Activated CD4-positive, alpha-beta T cell treated with anti-CD3 and anti-CD28 coated beads, Interleukin-2, amount 50 U/mL, for 4 hours (primary cell): Measurements from ENCODE around the gene FER.
"Not testable (repeated sequence)": the region's sequence is repeated elsewhere in the genome, so short reads cannot be mapped to it uniquely, and the experiment has no call there.

Experiments used
- DNase-seq, 2 experiments: peaks; one replicate each; pipeline ENCODE4 v3.0.0-alpha.2; 2020

Gene FER

DNA sequence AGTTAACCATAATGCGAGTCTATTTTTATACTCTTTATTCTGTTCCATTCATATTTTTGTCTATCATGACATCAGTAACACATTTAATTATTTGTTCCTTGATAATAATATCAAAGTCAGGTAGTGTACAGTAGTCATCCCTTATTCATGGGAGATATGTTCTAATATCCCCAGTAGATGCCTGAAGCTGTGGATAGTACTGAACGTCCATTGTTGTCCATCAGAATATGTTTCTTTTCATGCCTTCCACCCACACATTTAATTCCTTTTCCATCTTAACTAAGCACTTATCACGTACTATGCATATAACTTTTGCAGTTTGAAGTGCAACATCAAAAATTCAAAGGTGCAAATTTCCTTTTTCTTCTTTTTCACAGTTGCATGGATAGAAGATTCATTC lies 53.6 kb downstream of the FER start:
- no peak for DNase-seq

DNA sequence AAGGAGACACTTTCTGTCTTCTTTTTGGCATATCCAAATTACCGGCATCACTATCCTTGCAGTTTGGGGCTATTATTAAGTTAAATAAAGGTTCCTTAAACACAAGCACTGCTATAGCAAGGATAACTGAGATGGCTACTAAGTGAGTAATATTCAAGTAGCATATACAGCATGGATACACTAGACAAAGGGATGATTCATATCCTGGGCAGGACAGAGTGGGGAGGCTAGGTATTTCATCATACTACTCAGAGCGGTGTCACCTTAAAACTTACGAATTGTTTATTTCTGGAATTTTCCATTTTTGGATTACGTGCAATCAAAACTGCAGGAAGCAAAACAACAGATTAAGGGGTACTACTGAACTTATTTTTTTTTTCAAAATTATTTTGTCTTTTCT lies 54.1 kb downstream of the FER start:
- no peak for DNase-seq

DNA sequence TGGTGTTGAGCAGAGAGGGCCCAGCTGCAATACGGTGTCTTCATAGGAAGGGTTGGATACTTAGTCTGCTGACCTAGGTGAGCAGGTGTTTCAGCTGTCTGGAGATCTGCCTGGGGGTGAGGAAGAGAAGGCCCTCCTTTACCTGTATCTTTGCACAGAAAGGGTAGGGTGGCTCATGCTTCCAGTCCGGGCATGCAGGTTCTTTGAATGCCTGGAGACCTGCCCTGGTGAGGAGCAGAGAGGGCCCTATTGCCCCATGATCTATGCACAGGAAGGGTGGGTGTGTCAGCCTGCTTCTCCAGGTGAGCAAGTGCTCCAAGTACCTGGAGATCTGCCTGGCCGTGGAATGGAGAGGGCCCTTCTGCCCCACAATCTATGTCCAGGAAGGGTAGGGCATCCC lies 63.0 kb downstream of the FER start:
- no peak for DNase-seq

DNA sequence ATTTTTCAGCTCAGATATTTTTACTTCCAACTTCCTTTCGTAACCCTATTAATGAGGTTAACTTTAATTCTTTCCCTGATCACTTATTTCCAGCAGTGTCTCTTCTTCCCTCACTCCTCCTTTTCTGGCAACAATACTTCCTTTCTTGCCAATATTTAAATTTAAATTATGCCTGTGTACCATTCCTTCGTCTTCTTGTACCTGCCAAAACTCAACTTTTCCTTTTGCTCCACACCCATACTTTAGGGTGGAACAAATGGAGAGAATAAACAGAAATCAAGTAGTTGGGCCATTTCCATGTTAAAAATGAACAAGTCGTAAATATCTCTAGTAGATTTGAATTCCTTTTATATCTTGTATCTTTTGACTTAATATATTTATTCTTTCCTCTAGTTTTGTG lies 66.0 kb downstream of the FER start:
- no peak for DNase-seq

DNA sequence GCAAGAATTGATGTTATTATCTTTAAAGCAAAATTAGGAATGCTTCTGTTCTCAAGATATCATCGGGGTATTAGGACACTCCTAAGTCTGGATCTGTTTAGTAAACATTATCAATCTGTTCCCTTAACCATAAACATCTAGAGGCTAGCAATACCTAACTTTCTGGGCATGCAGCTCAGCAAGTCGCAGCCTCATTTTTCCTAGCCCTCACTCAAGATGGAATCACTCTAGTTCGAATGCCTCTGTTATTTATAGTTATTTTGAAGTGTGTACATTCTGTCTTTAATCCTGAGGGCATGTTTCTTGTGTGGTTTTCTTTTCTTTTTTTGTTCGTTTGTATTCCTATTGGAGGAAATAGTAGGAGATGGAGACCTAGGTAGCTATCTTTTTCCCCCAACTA lies 66.9 kb downstream of the FER start:
- no peak for DNase-seq

DNA sequence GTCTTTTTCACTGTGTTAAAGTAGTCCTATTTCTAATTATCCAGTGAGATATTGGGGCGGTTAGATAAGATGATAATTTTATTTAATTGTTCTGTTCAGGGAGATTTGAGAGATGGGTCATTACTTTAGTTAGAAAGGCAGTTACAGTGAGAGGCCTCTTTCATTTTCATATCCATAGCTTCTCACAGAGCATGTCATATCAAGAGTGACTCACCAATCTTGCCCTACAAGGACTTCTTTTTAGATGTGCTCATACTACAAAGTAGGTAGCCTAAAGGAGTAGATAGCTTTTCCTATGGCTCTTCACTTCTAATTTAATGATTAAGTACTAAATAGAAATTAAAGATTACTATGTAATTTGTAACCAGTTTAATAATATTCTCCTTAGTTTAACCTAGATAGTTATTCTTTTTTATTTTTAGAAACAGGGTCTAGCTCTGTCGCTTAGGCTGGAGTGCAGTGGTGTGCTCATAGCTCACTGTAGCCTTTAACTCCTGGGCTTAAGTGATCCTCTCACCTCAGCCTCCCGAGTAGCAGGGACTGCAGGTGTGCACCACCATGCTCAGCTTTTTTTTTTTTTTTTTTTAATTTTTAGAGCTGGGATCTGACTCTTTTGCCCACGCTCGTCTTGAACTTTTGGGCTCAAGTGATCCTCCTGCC lies 71.0 kb downstream of the FER start:
- no peak for DNase-seq

DNA sequence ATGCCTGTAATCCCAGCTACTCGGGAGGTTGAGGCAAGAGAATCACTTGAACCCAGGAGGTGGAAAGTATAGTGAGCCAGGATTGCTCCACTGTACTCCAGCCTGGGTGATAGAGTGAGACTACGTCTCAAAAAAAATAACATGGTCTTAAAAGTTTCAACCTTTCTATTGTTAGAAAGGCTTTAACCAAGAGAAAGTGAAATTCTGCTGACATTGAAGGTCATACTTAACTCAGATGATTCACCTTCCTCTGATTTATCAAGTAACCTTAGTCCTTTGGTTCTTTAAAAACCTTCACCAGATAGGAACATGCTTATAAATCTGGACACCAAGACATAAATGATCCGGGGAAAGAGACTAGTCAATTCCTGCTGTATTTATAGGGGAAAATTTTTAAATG lies 73.3 kb downstream of the FER start:
- no peak for DNase-seq

DNA sequence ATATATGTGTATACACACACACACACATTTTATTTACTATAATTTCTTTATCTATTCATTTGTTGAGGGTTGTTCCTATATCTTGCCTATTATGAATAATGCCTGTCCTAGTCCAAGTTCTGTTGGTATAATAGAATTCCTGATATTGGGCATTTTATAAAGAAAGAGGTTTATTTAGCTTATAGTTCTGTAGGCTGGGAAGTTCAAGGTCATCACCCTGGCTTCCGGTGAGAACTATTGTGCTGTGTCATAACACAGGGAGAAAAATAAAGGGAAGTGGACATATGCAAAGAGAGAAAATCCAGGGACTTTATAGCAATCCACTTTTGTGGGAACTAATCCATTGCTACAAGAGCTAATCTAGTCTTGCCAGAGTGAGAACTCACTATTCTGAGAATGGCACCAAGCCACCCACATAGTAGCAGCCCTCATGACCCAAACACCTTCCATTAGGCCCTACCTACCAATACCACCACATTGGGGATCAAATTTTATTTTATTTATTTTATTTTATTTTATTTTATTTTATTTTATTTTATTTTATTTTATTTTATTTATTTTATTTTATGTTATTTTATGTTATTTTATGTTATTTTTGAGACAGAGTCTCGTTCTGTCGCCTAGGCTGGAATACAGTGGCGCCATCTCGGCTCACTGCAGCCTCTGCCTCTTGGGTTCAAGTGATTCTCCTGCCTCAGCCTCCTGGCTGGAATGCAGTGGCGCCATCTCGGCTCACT lies 74.7 kb downstream of the FER start:
- DNase-seq, result no peak

DNA sequence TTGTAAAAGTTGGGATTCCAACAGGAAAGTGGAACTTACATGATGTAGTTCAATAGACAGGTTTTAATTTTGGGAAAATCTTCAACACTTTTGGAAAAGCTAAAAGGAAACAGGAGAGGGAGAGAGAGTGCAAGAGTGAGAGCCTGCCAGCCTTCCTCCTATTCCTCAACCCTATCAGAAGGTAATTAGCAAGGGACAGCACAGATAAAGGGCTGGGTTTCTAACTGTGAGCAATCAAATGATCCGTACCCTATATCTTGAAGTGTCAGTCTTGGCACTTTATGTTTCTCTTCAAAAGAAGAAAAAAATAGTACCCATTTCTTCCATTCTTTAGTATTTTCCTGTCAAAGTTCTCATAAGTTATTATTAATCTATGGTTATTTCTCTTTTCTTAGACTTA lies 79.4 kb downstream of the FER start:
- DNase-seq, result no peak

DNA sequence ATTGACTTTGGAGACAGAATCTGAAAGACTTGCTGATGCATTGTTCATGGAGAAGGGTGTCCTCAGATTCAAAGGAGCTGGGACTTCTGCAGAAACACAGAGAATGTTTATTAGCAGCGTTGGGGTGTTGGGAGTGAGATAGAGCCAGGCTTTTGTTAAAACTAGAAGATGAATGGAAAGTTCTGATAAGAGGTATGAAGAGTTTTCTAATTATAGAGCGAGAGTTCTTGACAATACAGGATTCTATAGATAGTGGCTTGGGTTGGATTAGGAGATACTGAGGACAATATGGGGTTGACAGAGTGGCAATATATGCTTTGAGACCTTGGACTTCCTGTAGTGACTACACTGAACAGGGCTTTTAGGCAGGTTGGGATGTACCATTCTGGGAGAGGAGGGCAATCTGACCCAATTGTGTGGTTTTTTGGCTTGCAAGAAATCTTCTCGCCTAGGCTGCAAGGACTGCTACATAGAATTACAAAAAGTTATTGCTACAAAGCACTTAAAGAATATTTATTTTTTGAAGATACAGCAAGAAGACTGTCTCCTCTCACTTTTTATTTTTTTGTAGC lies 83.1 kb downstream of the FER start:
- no peak for DNase-seq

DNA sequence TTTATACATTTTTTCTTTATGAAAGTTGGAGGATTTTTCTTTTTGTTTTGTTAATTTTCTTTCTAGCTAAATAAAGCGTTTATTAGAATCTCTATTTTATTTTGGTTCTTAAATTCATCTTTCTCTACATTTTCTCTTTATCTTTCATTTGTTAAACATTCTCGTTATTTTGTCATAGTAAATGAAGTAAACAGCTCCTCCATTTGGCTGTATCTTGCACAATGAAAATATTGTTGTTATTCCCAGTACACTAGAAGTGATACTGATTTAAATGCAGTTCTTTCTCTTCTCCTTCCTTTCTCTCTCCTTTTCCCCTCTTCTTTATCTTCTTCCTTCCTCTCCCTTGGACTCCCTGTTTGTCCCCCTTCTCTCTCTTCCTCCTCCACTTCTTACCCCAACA lies 88.8 kb downstream of the FER start:
- no peak for DNase-seq

DNA sequence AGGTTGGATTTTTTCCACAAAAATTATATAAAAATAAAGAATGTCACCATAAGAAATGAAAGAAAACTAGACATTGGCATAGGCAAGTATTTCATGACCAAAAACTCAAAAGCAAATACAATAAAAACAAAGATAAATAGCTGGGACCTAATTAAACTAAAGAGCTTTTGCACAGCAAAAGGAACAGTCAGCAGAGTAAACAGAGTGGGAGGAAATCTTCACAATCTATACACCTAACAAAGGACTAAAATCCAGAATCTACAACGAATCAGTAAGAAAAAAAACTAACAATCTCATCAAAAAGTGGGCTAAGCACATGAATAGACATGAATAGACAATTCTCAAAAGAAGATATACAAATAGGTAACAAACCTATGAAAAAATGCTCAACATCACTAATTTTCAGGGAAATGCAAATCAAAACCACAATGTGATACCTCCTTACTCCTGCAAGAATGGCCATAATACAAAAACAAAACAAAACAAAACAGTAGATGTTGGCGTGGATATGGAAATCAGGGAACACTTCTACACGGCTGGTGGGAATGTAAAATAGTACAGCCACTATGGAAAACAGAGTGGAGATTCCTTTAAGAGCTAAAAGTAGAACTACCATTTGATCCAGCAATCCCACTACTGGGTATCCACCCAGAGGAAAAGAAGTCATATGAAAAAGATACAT lies 94.7 kb downstream of the FER start:
- DNase-seq, result not testable (repeated sequence)

DNA sequence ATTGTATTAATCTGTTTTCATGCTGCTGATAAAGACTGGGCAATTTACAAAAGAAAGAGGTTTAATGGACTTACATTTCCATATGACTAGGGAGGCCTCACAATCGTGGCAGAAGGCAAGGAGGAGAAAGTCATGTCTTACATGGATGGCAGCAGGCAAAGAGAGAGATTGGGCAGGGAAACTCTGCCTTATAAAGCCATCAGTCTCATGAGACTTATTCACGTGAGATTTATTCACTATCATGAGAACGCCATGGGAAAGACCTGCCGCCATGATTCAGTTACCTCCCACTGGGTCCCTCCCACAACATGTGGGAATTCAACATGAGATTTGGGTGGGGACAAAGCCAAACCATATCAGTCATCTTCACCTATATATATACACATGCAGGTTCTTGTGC lies 103.4 kb downstream of the FER start:
- DNase-seq, result not testable (repeated sequence)

DNA sequence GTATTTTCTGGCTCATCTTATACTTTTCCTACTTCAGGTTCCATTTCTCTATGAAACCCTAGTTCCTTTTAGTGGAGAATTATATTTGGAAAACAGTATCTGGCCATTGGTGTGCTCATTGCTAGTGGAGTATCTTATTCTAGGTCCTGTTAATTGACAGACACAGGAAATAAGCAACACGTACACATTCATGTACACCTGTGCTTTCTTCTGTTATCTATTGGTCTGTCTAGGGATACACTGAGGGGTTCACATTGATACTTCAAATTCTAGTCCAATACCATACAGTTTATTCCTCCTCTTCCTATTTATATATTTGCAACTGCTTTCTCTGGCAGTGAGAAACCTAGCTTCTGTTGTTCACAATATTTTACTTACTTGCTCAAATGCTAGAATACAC lies 110.2 kb downstream of the FER start:
- no peak for DNase-seq

DNA sequence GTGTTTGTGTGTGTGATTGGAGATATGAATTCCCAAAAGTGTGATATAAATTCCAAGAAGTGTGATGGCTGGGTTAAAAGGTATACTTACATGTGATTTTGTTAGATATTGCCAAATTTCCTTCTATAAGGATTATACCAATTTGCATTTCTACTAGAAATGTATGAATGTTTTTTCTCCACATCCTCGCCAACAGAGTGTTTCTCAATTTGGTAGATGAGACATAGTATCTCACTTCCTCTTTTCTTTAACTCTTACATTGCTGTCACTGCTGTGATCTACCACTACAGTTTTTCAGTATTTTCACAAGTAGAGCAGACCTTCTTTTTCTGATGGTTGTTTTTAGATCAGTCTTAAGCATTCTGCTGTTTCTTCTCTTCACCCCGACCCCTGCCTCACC lies 111.3 kb downstream of the FER start:
- DNase-seq, result no peak

DNA sequence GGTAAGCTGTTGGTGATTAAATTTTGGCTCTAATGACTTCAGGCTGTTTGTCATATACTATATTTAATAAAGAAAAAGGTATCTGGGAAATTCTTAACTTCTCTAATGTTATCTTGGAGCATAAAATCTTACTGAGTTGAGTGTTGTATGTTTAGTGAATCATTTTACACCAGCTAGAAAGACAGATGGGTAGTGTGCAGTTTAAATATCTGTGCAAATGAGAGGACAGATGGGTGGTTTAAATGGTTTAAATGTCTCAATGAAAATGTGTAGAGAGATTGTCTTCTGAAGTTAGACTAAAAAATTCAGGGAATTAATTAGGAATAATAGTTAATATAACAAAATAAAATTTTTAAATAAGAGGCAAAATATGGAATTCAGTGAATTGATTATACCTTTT lies 114.5 kb downstream of the FER start:
- DNase-seq, result no peak

DNA sequence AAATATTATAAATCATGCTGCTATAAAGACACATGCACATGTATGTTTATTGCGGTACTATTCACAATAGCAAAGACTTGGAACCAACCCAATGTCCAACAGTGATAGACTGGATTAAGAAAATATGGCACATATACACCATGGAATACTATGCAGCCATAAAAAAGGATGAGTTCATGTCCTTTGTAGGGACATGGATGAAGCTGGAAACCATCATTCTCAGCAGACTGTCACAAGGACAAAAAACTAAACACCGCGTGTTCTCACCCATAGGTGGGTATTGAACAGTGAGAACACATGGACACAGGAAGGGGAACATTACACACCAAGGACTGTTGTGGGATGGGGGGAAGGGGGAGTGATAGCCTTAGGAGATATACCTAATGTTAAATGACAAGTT lies 118.4 kb downstream of the FER start:
- DNase-seq, result not testable (repeated sequence)

DNA sequence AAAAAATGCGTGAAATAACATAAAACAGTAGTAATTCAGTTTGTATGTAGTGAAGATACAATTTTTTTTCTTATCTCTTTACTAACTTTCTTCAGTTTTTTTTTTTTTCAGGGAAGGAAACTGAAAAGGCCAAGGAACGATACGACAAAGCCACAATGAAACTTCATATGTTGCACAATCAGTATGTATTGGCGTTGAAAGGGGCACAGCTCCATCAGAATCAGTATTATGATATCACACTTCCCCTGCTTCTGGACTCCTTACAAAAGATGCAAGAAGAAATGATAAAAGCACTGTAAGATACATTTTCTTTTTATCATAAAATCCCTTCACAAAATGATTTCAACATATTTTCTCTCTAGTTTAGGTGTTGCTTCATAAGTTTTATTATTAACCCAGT lies 120.0 kb downstream of the FER start:
- no peak for DNase-seq

DNA sequence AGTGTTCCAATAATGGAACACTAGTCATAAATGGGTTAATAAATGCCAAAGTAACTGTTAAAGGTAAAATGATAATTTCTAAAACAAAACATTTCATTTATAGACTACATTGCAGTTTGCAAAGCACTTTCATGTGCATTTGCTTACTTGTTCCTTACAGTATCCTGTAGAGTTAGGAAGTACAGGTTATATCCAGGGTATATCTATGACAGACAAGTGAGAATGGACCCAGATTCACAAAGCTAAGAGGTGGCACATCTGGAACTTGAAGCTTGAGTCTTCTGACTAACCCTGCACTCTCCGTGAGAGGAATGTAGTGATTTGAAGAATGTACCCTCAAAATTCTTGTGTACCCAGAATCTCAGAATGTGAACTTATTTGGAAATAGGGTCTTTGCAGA lies 121.4 kb downstream of the FER start:
- no peak for DNase-seq

DNA sequence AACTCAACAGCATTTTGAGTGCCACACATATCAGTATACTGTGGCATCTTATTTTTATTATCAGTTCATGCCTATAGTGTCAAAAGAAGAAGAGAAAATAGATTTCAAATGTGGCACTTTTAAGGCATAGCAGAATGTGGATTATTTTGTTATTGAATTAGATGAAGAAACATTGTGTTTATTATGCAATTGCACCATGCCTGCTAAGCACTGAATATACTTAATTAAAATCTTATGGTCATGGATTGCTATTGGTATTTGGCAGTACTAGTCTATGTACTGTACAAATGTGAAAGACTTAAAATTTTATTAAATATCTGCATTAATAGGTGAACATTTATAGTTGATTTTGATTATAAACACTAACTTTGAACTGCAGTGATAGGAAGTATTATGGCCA lies 128.8 kb downstream of the FER start:
- no peak for DNase-seq

DNA sequence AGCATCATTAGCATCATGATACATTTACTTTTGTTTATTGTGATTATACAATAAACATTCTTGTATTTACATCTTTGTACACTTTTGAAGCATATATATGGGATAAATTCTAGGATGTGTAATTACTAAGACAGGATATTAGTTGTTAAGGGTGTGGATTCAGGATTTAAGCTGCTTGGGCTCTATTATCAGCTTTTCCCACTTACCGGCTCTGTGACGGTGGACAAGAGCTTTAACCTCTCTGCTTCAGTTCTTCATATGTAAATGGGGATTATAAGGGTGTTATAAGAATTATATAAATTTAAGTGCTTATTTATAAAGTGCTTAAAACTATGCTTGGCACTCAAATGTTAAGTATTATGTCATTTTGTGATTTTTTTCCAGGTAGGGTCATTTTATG lies 131.1 kb downstream of the FER start:
- no peak for DNase-seq

DNA sequence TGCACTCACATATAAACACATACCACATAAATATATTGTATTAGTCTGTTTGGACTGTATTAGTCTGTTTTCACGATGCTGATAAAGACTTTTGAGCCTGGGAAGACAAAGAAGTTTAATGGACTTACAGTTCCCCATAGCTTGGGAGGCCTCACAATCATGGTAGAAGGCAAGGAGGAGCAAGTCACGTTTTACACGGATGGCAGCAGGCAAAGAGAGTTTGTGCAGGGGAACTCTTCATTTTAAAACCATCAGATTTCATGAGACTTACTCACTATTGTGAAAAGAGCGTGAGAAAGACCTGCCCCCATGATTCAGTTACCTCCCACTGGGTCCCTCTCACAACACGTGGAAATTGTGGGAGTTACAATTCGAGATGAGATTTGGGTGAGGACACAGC lies 133.4 kb downstream of the FER start:
- no peak for DNase-seq

DNA sequence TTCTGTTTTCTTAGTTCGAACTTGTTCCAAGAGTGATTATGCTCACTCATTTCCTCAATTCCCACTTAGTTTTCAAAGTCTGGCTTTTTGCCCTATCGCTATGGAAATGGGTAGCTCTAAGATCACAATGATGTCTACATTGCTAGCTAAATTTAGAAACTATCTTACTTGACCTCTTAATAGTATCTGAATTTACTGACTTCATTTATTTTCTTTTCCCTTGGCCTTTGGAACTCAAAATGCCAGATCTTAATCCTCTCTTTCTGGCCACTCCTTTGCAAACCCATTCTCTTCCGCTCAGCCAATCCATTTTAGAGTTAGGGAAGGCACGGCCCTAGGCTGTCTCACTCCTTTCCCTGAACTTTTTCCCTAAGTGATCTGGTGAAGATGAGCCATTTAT lies 137.0 kb downstream of the FER start:
- DNase-seq, result no peak

DNA sequence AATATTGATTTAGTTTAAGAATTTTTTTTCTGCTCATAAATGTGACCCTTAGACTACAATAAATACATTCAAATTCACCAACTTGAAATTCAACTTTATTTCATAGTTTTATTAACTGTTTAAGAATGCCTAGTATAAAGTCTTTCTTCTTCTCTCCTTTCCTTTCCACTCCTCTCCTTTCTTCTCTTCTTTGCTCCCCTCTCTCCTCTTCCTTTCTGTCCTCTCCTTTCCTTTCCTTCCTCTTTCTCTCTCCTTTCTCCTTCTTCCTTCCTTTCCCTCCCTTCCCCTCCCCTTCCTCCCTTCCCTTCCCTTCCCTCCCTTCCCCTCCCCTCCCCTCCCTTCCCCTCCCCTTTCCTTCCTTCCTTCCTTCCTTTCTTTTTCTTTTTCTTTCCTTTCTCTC lies 150.6 kb downstream of the FER start:
- no peak for DNase-seq
